HG03571 (cell line): Measurements from ENCODE around the gene MICOS13.
"Not testable (repeated sequence)": the region's sequence is repeated elsewhere in the genome, so short reads cannot be mapped to it uniquely, and the experiment has no call there.

Source experiments
- ATAC-seq: cut with Tn5 transposase; IDR thresholded peaks from one replicate; pipeline ENCODE4 v1.9.1; 2021; ENCODE audit not compliant: unreplicated experiment

Gene MICOS13

DNA sequence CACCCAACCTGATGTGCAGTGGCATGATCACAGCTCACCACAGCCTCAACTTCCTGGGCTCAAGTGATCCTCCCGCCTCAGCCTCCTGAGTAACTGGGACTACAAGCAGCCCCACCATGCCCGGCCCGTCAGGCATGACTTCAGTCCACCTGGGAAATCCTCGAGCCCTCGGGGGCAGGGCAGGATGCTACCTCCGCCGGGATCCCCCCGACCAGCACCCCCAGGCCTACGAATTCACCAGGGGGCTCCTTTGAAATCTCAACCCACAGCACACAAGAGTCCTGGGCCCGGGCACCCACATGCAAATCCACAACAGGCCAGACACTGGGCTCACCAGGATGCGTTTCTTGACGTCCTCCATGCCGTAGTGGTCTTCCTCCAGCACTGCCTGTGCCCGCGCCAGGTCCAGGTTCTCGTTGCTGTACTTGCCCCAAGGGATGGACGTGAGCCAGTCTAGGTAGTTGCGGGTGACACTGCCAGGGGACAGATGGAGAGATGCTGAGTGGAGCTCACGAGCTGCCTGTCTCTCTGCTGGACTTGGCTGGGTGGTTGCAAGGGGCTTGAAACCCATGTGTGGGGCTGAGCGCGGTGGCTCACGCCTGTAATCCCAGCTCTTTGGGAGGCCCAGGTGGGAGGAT, 20.3 kb upstream of the MICOS13 start:
- no peak for ATAC-seq

DNA sequence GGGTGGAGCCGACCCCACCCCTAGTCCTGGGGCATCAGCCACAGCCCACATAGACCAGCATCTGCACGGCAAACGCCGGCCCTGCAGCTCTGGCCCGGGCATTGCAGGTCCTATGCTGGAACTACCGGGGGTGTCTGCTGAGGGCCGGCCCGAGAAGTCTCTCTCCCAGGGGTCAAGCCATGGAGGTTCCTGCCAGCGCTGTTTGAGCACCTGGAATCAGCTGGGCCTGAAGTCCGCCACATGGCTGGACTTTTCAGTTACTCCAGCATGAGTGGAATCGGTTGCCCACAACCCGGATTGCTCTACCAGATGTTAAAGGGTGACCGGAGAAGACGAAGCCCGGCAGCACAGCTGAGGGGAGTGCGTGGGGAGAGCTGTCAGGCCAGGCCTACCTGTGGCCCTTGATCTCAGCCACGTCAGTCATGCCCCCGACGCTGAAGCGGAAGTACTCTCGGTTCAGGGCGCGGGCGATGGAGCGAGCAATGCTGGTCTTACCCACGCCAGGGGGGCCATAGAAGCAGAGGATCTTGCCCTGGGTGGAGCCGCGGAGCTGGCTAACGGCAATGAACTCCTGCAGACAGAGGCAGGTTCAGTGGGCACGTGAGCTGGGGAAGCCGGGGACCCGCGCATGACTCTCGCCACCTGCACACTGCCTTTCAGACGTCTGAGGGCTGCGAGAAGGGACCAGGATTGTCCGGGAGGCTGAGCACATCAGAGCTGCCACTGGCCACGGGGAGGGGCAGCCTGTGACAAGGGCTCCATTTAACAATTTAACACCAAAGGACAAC, 18.5 kb upstream of the MICOS13 start:
- no peak for ATAC-seq

DNA sequence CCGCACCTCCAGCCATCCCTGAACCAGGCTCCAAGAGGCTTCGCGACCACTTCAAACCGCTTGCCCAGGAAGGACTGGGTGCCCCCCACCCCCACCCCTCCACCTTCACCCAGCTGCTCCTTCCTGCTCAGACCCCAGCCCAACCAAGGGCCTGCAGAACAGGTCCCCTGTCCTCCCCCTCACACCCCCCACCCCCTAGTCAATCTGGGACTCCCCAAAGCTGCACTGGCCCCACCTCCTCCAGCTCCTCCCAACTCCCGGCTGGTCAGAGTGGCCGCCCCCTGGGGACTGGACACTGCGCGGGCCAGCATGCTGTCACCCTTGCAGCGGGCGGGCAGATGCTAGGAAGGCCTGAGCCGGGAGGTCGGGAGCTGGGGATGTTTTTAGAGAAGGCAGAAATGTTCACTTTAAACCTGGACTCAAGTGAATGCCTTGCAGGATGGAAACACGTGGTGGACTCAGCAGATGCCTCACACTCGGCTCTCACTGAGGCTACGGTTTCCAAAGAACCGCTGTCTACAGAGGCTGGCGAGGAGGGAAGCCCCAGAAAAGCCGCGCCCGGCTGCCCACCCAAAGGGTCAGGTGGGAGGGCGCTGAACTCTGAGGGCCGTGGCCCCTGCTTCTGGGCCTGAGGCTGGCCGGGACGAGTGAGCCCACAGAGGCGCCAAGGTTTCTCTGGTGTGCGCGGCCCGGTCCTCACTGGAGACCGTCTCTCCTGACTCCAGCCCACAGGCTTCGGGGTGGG, 17.7 kb upstream of the MICOS13 start:
- ATAC-seq = no peak

- ATAC-seq = no peak
These were observed 16.9 kb upstream of the MICOS13 start for GRCh38 chr19:5697022-5697889.

DNA sequence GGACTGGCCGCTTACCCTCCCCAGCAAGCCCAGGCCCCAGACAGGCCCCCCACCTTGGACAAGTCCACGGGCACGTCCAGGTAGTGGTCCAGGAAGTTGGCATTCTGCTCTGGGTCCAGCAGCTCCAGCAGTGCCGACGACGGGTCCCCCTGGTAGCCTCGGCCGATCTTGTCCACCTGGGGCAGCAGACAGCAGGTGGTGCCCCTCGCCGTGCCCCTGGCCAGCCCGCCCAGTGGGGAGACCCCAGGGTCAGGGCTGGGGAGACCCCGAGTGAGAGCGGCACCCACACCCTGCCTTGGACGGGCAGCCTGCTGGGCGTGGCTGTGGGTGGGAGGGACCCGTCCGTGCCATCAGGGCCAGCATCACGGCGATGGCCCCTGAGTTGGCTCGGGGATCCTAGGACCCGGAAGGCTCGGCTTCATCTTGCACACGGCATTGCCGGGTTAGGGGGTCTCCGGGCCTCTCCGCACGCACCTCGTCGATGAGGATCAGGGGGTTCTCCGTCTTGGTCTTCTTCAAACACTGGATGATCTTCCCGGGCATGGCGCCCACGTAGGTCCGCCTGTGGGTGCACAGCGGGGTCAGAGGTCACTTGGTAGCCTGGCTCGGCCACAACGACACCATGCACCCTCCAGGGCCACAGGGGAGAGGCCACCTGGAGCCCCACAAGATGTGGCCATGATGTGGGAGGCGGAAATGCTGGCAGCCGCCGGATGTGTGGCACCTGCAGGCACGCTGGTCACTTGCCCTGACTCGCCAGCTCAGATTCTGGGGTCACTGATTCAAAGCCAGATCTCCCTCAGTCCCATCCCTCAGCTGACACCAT, 16.1 kb upstream of the MICOS13 start:
- no peak for ATAC-seq

DNA sequence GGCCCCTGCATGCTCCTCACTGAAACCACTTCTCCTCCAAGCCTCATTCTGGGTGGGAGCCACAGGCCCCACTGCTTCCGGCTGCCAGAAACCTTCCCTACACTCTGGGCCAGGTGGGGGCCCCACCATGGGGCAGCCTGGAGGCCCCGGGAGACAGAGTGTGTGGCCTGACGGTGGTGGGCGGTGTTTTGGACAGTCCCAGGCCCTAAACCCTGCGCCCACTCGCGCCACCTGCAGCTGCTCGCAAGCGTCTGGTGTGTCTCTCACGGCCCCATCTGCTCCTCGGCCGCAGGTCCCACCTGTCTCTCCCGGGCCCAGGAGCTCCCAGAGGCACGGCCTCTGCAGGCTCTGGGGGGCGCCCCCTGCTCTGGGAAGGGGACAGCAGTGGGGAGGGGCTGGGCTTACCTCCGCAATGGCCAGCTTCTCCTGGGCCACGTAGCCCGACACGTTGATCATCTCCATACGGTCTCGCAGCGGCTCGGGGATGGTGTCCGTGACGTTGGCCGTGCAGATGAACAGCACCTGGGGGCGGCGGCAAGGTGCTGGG, 15.4 kb upstream of the MICOS13 start:
- ATAC-seq = no peak

DNA sequence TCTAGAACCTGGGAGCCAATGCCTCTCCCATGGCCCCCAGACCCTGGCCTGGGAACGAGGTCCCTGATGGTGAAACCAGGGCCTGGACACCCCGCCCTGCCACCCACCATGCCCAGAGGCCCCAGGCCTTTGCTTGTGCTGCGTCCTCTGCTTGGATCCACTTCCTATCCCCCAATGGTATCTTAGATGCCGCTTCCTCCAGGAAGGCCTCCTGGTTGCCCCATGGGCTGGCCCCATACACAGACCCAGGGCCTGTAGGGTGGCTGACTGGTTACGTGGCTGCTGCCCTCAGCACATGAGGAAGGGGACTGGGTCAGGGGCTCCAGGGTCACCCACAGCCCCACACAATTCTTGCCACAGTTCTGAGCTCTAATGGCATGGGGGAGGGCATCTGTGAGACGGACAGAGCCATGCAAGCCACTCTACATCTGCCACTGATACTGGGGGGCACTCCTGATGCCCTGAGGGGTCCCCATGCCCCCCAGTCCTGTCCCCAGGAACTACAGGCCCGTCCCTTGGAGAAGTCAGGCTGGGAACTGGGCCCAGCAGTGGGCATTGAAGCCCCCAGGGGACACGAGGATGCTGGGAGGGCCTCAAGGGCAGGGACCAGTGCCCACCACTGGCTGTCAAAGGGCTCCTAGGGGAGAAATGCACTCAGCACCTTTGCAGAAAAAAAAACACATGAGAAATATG, 14.8 kb upstream of the MICOS13 start:
- no peak for ATAC-seq

- no peak for ATAC-seq
These were observed 14.0 kb upstream of the MICOS13 start for GRCh38 chr19:5694167-5694955.

DNA sequence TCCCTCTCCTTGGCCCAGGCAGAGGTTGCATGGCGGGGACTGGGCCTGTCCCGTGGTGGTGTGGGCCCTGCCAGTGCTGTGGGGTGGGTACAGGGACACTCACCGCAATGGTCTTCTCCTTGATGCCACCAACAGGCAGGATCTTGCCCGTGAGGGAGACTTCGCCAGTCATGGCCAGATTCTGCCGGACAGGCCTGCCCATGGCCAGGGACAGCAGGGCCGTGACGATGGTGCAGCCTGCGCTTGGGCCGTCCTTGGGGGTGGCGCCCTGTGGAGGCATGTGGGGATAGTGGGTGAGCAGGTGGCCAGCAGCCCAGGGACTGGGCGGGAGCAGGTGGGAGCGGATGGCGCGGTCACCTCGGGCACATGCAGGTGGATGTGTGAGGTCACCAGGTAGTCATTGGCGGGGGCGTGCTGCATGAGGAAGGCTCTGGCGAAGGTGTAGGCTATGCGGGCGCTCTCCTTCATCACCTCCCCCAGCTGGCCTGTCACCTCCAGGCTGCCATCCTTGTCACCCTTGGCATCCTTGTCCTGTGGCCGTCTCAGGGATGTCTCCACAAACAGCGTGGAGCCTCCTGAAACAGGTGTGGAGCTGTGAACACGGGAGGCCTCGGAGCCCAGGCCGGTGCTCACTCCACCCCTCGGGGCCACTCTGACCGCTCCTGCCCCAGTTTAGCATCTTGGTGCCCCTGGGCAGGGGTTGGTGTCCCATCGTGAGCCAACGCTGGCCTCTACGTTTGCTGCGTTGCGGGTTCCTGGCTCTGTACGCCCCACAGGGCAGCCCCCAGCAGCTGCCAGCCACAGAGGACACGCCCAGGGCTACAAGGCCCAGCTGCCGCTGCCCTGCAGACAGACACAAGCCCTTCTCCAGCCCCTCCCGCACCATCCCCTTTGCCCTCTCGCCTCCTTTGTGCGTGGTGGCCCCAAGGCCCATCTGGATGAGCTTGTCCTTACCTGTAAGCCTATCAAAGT, 13.2 kb upstream of the MICOS13 start:
- no peak for ATAC-seq

DNA sequence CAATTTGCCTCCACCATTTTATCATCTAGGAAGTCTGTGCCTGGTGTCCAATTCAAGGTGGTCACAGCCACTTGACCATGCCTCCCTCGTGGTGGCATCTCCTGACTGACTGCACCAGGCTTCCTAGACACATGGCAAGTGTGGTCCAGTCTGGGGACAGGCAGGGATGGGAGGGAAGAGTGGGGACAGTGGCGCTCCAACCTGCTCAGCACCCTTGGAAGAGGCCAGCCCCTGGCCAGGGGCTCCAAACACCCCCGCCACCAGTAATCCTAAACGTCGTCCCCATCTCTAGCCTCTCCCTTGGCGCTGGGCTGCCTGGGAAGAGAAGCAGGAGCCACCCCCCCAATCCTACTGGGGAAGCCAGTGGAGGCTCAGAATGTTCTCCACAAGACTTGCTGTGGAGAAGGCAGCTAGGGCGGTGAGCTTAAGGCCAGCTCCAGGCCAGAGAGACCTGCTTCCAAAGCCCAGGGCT, 12.4 kb upstream of the MICOS13 start:
- no peak for ATAC-seq

DNA sequence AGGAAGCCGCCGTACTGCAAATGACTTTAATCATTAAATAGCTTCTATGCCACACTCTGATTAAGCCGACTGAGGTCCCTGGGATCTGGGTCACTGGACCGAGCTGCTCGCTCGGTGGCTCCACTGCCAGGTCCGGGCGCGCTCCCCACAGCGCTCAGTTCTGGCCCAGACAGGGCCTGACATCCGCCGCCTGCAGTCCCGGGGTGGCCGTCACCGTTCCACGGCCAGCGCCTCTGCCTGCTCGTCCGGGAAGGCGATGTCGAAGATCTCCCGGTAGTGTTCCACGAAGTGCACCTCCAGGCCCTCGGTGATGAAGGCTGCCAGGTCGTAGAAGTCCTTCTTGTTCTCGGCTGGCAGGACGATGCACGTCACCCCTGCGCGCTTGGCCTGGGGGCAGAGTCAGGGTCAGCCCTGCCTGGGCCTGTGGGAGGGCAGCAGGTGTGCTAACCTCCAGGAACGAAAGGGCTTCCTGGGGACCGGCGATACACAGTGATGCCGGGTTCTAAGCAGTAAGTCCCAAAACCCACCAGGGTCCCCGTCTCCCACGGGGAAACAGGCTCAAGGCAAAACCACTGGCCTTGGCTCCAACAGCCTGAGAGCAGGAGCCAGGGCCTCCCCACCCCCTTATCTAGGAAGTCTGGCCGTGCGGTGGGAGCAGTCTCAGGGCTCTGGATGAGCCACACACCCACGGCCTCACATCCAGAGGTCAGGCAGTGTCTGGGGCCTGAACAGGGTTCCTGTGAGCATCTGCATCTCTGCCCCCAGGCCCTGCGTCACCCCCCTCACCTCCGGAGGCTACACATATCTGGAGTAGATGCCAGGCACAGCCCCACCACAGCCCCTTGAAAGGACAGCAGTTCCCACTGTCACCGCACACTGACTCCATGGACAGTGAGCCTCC, 11.8 kb upstream of the MICOS13 start:
- ATAC-seq = no peak

GRCh38 chr19:5690955-5691821, 10.9 kb upstream of the MICOS13 start:
- ATAC-seq = no peak

DNA sequence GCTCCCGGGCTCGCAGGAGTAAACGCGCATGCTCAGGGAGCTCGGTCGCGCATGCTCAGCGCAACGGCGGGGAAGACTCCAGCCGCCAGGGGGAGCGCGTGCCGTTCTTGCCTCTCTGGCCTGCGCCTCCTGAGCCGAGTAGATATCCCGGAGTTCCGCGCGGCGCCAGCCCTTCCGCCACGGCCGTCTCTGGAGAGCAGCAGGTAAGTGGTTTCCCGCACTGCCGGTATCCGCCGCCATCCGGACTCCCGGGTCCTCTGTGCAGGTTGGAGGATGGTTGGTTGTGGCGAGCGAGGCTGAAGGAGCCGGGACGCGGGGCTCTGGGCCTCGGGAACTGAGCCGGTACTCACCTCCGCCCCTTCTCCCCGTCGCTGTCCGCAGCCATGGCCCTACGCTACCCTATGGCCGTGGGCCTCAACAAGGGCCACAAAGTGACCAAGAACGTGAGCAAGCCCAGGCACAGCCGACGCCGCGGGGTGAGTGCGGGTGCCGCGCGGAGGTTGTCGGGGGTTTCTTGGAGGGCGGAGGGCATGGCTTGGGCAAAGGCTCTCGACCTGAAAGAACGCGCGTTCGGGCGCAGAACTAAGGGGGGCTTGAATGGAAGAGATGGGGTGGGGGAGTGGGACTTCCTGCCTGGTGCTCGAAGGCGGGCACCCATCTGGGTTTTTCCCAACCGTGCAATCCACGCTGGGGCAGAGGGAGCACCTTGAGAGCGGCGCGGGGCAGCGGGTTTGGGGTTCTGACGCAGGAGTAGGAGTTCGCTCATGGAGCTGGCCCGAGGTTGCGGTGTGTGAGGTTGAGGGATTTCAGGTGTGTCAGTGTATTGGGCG, 10.0 kb upstream of the MICOS13 start, which contains the start of gene RPL36:
TSS of gene RPL36 (plus strand) at position 171 of the 830 bp plus-strand sequence. CDS start at position 384, 213 bp downstream.
- no peak for ATAC-seq

DNA sequence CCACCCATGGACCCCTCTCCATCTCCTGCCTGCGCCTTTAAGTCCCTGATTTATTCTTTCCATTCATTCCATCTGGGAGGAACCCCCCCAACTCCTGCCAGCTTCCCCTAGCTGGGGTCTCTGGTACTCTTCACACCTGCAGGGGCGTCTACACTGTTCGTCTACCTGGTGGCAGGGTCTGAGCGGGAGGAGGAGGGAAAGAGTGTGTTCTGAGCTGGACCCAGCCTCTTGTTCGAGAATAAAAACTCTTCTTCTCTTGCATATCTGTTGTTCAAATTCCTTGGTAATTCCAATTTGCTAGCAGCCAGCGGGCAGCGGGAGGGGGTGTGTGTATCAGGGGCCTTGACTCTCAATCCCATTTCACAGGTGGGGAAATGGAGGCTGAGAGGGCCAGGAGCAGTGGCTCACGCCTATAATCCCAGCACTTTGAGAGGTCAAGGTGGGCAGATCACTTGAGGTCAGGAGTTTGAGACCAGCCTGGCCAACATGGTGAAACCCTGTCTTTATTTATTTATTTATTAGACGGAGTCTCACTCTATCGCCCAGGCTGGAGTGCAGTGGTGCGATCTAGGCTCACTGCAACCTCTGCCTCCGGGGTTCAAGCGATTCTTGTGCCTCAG, 8.1 kb upstream of the MICOS13 start:
- ATAC-seq = not testable (repeated sequence)
